Esophagus (tissue), 2 donors: ENCODE data around the gene MARCHF10. TPM values are rescaled to one million over a fixed set of nuclear protein-coding genes. Genes with fewer than 3 reads are reported as not detected.

Source experiments
- H3K27ac ChIP-seq, 2 donors: one replicate each; pipeline ENCODE4 v1.5.1; 2013; ENCODE audit warnings: low read depth in 2 of 2, mild to moderate bottlenecking in 2 of 2, inconsistent platforms in 1 of 2, low read length in 1 of 2, moderate library complexity in 1 of 2
- H3K27me3 ChIP-seq, 2 donors: one replicate each; pipeline ENCODE4 v1.6.1; 2013; ENCODE audit warnings: low read length in 2 of 2, control low read depth in 1 of 2, mild to moderate bottlenecking in 1 of 2; ENCODE audit not compliant: insufficient read depth in 2 of 2, control insufficient read depth in 1 of 2
- H3K36me3 ChIP-seq, 2 donors: one replicate each; pipeline ENCODE4 v1.6.1; 2013; ENCODE audit warnings: low read length in 1 of 2; ENCODE audit not compliant: control insufficient read depth in 2 of 2, insufficient read depth in 2 of 2
- H3K4me1 ChIP-seq, 2 donors: one replicate each; pipeline ENCODE4 v1.6.1; 2013; ENCODE audit warnings: low read length in 1 of 2; ENCODE audit not compliant: control insufficient read depth in 2 of 2, insufficient read depth in 2 of 2
- H3K4me3 ChIP-seq, 2 donors: one replicate each; pipeline ENCODE4 v1.5.1; 2013; ENCODE audit warnings: low read length in 2 of 2, mild to moderate bottlenecking in 2 of 2, low read depth in 1 of 2, moderate library complexity in 1 of 2
- H3K9me3 ChIP-seq, 2 donors: one replicate each; pipeline ENCODE4 v1.6.1; 2013; ENCODE audit warnings: mild to moderate bottlenecking in 2 of 2, low read depth in 1 of 2, low read length in 1 of 2, moderate library complexity in 1 of 2; ENCODE audit not compliant: control insufficient read depth in 2 of 2, insufficient read depth in 1 of 2
- WGBS, 2 donors: extraction: QIAGEN DNeasy Blood & Tissue Kit; methylation state at CpG; one replicate each; pipeline ENCODE4 v1.1.7; 2013; 5-methylcytosine and 5-hydroxymethylcytosine counted together
- polyA plus RNA-seq, 2 donors: library from polyadenylated mRNA; stranded (reverse); fragments of 200-250 nt; gene quantifications; one replicate each; pipeline ENCODE4 v1.2.3, GENCODE V29; 2013
- donor health status: healthy with polysubstance abuse.
- donor health status: Bipolar disorder and iron deficiency.

The MARCHF10 gene
- polyA plus RNA-seq, 2 donors: 0.10 to 0.14 TPM

DNA sequence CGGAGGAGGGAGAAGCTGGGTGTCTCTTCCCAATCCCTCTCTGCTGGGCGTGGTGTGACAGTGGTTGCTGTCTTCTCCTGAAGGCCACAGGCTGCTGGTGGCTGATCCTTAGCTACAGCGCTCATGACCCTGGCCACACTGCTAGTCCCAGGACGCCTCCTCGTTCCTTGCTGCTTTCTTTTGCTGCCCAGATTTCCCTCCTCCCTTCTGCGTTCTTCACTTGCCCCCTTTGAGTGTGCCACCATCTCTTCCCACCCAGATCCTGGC lies 90.6 kb downstream of the MARCHF10 start:
- WGBS, 2 donors: 91 to 96% methylated on average over 6 of the region's 6 CpGs

GRCh38 chr17:62716834-62717588 lies 91.1 kb downstream of the MARCHF10 start:
- no peaks in the 10 kb centered on the region for H3K9me3 ChIP-seq
- H3K4me1 ChIP-seq: peaks cover 0 to 2% of the 10 kb centered on the region in 2 donors
- 91 to 94% methylated on average over 23 of the region's 23 CpGs for WGBS, 2 donors
- H3K4me3 ChIP-seq: no peak overlapping the region
- H3K27me3 ChIP-seq: no peaks in the 10 kb centered on the region
- H3K36me3 ChIP-seq: no peaks in the 10 kb centered on the region
- H3K27ac ChIP-seq: no peak overlapping the region

More for the DNA sequence above, 90.6 kb downstream of the MARCHF10 start:
- H3K27ac ChIP-seq: no peak overlapping the region
- H3K9me3 ChIP-seq: no peaks in the 10 kb centered on the region
- no peaks in the 10 kb centered on the region for H3K27me3 ChIP-seq
- no peak overlapping the region for H3K4me3 ChIP-seq
- H3K4me1 ChIP-seq: no peaks in the 10 kb centered on the region
- no peaks in the 10 kb centered on the region for H3K36me3 ChIP-seq

- Histone ChIP-seq H3K27ac (no peak overlapping the region), H3K9me3 (no peaks in the 10 kb centered on the region), H3K4me1 (peaks cover 0 to 2% of the 10 kb centered on the region in 2 donors), H3K27me3 (no peaks in the 10 kb centered on the region), H3K36me3 (no peaks in the 10 kb centered on the region), H3K4me3 (no peak overlapping the region)
- WGBS, 2 donors: 94 to 97% methylated on average over 18 of the region's 18 CpGs
Observed at GRCh38 chr17:62715882-62716390, 92.2 kb downstream of the MARCHF10 start.

GRCh38 chr17:62714016-62714777 lies 93.9 kb downstream of the MARCHF10 start:
- WGBS, 2 donors: 87 to 88% methylated on average over 8 of the region's 8 CpGs
- Histone ChIP-seq H3K9me3 (no peaks in the 10 kb centered on the region), H3K27me3 (no peaks in the 10 kb centered on the region), H3K4me1 (peaks cover 0 to 2% of the 10 kb centered on the region in 2 donors), H3K36me3 (no peaks in the 10 kb centered on the region), H3K4me3 (no peak overlapping the region), H3K27ac (no peak overlapping the region)

DNA sequence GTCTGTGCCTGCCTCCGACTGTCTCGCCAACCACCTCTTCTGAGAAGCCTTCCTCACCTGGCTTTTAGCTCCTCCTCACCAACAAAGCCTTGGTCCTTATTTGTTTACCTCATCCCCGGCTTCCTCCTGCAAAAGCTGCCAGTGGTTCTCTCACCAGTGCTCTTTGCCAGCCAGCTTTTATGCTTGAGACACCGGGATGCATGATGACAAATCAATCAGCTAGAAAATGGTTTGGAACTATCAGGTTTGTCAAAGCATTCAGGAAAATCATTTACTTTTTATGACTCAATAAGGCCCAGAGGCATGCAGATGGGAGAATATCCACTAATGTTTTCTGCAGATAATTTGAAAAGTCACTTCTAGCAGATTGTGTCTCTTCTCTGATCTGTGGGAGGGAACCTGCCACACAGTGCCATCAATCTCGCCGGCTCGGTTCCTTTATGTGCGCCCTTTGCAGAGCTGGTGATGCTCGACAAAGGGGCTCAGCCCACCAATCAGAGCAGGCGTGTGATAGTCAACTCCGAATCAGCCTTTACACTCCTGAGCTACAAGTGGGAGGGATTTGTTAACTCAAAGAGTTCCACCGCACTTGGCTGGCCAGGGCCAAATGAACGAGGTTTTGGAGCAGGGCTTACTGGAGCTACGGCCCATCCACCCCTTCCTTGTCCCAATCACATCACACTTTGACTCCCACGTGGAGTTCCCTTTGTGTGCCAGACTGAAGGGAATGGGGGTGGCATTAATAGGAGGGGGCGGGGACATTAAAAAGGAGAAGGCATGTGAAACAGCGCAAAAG lies 94.8 kb downstream of the MARCHF10 start:
- Histone ChIP-seq H3K9me3 (no peaks in the 10 kb centered on the region), H3K27me3 (no peaks in the 10 kb centered on the region), H3K4me3 (no peak overlapping the region), H3K4me1 (peaks cover 0 to 2% of the 10 kb centered on the region in 2 donors), H3K27ac (no peak overlapping the region), H3K36me3 (no peaks in the 10 kb centered on the region)
- WGBS, 2 donors: 83 to 88% methylated on average over 17 of the region's 17 CpGs

- no peaks in the 10 kb centered on the region for H3K36me3 ChIP-seq
- H3K4me3 ChIP-seq: no peak overlapping the region
- WGBS, 2 donors: 78 to 81% methylated on average over 8 of the region's 8 CpGs
- no peak overlapping the region for H3K27ac ChIP-seq
- no peaks in the 10 kb centered on the region for H3K9me3 ChIP-seq
- no peaks in the 10 kb centered on the region for H3K27me3 ChIP-seq
- peaks cover 0 to 2% of the 10 kb centered on the region in 2 donors for H3K4me1 ChIP-seq
Observed at GRCh38 chr17:62712171-62712581, 95.9 kb downstream of the MARCHF10 start.

DNA sequence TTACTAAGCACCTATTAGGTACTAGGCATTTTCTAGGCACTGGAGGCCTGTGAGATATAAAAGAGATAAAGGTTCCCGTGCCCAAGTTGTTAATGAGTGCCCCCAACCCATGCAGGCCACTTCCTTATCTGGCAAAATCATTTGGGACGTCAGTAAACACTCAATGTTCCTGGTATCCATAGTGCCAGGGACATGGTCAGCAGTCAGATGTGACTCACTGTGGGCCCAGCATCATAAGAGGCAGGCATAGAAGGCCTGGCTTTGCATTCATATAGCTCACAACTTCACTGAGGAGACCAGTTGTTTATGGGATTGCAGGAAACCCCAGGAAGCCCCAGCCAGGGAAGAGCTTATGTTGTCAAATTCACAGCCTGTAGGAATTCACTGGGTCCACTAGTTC lies 99.5 kb downstream of the MARCHF10 start:
- Histone ChIP-seq H3K27me3 (no peaks in the 10 kb centered on the region), H3K4me3 (no peak overlapping the region), H3K9me3 (no peaks in the 10 kb centered on the region), H3K27ac (no peak overlapping the region), H3K4me1 (peaks cover under 1 to 3% of the 10 kb centered on the region in 2 donors), H3K36me3 (no peaks in the 10 kb centered on the region)
- 68 to 75% methylated on average over 2 of the region's 2 CpGs for WGBS, 2 donors

DNA sequence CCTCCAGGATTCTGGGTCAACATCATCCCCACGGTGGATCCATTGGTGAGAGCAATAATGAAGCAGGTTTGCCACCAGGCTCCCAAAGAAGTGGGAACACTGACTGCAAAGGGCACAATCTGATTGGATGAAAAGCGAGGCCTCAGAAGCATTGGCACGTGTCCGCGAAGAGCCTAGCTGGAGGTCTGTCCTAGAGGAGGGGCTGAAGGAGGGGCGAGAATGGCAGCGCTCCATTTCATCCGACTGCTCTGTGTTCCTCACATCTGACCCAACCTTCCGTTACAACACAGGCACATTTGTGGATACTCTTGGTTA lies 100.7 kb downstream of the MARCHF10 start:
- no peaks in the 10 kb centered on the region for H3K27me3 ChIP-seq
- WGBS, 2 donors: 92 to 97% methylated on average over 9 of the region's 9 CpGs
- H3K9me3 ChIP-seq: no peaks in the 10 kb centered on the region
- no peaks in the 10 kb centered on the region for H3K36me3 ChIP-seq
- H3K4me3 ChIP-seq: no peak overlapping the region
- peaks cover 7 to 8% of the 10 kb centered on the region in 2 donors for H3K4me1 ChIP-seq
- no peak overlapping the region for H3K27ac ChIP-seq

- Histone ChIP-seq H3K36me3 (no peaks in the 10 kb centered on the region), H3K9me3 (no peaks in the 10 kb centered on the region), H3K27me3 (no peaks in the 10 kb centered on the region), H3K4me3 (no peak overlapping the region), H3K27ac (no peak overlapping the region), H3K4me1 (peaks cover 4 to 8% of the 10 kb centered on the region in 2 donors)
- WGBS, 2 donors: 87 to 88% methylated on average over 20 of the region's 20 CpGs
Observed at GRCh38 chr17:62706598-62707424, 101.3 kb downstream of the MARCHF10 start.
